ENCODE results near the gene POMGNT2.

- TF ChIP-seq CTCF (conservative IDR thresholded peaks at IDR 0.05; ENCODE audit: low read depth in 2 of 2) (no peak), POLR2AphosphoS5 (IDR thresholded peaks at IDR 0.05; ENCODE audit: low read depth) (no peak), REST (IDR thresholded peaks at IDR 0.05; ENCODE audit: unreplicated experiment) (no peak), EZH2phosphoT487 (IDR thresholded peaks at IDR 0.05; ENCODE audit: unreplicated experiment) (no peak), STAT1 (IDR thresholded peaks at IDR 0.05; ENCODE audit: unreplicated experiment) (no peak), EZH2 (IDR thresholded peaks at IDR 0.05; ENCODE audit: low read depth, unreplicated experiment) (no peak), ZNF331 (CRISPR knock-in tag; IDR thresholded peaks at IDR 0.05; ENCODE audit: low read depth) (no peak), ETS1 (IDR thresholded peaks at IDR 0.05) (no peak), CREB1 (CRISPR knock-in tag; IDR thresholded peaks at IDR 0.05; ENCODE audit: low read depth) (no peak), ZNF114 (CRISPR knock-in tag; IDR thresholded peaks at IDR 0.05) (no peak), NANOG (IDR thresholded peaks at IDR 0.05; ENCODE audit: borderline replicate concordance) (no peak), ZNF462 (CRISPR knock-in tag; IDR thresholded peaks at IDR 0.05) (no peak)
These were observed 382 bp upstream of the POMGNT2 start for GRCh38 chr3:43106293-43106628.
